Tibial nerve (tissue), 4 donors: ENCODE measurements around the gene TNFSF12.

ENCODE experiments used
- EP300 ChIP-seq, 2 donors: sonication (generic); formaldehyde crosslinking; IDR thresholded peaks; one replicate each; pipeline ENCODE4 v1.6.1; 2017; ENCODE audit warnings: antibody characterized with exemption in 2 of 2, mild to moderate bottlenecking in 1 of 2
- POLR2A ChIP-seq, 2 donors: fragments of 450-650 bp; IDR thresholded peaks; one replicate each; pipeline ENCODE4 v1.6.1; 2017; ENCODE audit warnings: antibody characterized with exemption in 2 of 2, mild to moderate bottlenecking in 2 of 2, moderate library complexity in 2 of 2
- TF ChIP-seq, protein P1 (sequence below), 5 experiments: fragments of 200-600 bp in 3 of 5; fragments of 450-650 bp in 2 of 5; sonication (generic) in 3 of 5; IDR thresholded peaks; one replicate each; pipeline ENCODE4 v1.5.1; 2016 to 2019; ENCODE audit warnings: antibody characterized with exemption in 5 of 5, mild to moderate bottlenecking in 3 of 5, moderate library complexity in 2 of 5

DNA sequence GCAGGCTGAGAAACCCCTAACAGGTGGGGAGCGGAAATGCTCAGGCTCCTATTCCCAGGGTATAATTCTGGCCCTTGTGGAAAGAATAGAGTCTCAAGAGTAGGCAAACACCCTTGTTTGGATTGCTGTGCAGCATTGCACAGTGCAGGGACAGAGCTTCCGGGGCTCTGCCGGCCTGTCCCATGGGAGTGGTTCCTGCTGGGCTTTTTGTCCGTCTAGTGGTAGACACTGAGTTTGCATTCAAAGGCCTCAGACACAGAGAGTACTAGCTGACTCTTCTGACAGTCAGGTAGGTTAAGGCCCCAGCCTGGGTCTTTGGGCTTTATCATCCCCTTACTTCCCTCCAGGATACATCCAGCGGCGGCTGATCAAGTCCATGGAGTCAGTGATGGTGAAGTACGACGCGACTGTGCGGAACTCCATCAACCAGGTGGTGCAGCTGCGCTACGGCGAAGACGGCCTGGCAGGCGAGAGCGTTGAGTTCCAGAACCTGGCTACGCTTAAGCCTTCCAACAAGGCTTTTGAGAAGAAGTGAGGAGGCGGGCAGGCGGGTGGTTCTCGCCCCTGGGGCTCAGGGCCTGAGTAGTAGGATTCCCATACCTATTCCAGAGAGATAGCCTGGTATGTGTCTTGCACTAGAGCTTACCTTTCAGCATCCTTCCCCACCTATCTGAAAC is 46.5 kb upstream of the TNFSF12 start:
- TF ChIP-seq, protein P1, sequence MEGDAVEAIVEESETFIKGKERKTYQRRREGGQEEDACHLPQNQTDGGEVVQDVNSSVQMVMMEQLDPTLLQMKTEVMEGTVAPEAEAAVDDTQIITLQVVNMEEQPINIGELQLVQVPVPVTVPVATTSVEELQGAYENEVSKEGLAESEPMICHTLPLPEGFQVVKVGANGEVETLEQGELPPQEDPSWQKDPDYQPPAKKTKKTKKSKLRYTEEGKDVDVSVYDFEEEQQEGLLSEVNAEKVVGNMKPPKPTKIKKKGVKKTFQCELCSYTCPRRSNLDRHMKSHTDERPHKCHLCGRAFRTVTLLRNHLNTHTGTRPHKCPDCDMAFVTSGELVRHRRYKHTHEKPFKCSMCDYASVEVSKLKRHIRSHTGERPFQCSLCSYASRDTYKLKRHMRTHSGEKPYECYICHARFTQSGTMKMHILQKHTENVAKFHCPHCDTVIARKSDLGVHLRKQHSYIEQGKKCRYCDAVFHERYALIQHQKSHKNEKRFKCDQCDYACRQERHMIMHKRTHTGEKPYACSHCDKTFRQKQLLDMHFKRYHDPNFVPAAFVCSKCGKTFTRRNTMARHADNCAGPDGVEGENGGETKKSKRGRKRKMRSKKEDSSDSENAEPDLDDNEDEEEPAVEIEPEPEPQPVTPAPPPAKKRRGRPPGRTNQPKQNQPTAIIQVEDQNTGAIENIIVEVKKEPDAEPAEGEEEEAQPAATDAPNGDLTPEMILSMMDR (IDR thresholded peaks at IDR 0.05) = no peak
- TF ChIP-seq POLR2A (IDR thresholded peaks at IDR 0.05) = no peak
- TF ChIP-seq EP300 (IDR thresholded peaks at IDR 0.05) = no peak
